Omental fat pad (tissue), 4 donors: ENCODE data around the gene FBXL13. TPM values are rescaled to one million over a fixed set of nuclear protein-coding genes. Genes with fewer than 3 reads are reported as not detected.
A peak's percentile ranks its signal among the peaks of the same experiment; 100 is the strongest.
"Not testable (repeated sequence)": the region's sequence is repeated elsewhere in the genome, so short reads cannot be mapped to it uniquely, and the experiment has no call there.

Experiments used
- ATAC-seq: fragments of 150-250 bp; one replicate; pipeline ENCODE4 v1.9.1; 2016; ENCODE audit warnings: mild to moderate bottlenecking, moderate library complexity; ENCODE audit not compliant: low FRiP score
- DNase-seq: peaks from one replicate; pipeline ENCODE4 v3.0.0-alpha.2; 2019; ENCODE audit warnings: low spot score
- total RNA-seq, 4 donors: library from RNA; depleted of rRNA; stranded (reverse); fragments of >200 nt; gene quantifications; one replicate each; pipeline ENCODE4 v1.1.0, GENCODE V29; 2016
- TF ChIP-seq, protein P1 (sequence below), 3 donors: fragments of 450-650 bp; IDR thresholded peaks; one replicate each; pipeline ENCODE4 v1.5.1; 2016 to 2017; ENCODE audit warnings: antibody characterized with exemption in 3 of 3, mild to moderate bottlenecking in 3 of 3, moderate library complexity in 2 of 3

Gene FBXL13
- total RNA-seq, 4 donors from 2014 or later: 2.1 to 4.9 (median 3.4) TPM

DNA sequence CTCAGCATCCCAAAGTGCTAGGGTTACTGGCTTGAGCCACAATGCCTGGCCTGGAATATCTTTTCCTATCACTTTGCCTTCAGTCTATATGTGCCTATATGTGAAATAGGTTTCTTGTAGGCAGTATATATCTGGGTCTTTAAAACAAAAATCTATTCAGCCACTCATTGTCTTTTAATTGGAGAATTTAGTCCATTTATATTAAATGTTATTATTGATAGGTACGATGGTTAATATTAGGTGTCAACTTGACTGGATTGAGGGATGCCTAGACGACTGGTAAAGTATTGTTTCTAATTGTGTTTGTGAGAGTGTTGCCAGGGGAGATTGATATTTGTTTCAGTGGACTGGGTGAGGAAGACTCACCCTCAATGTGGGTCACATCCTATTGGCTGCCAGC, 73.4 kb downstream of the FBXL13 start:
- no peak for ATAC-seq
- TF ChIP-seq, protein P1, sequence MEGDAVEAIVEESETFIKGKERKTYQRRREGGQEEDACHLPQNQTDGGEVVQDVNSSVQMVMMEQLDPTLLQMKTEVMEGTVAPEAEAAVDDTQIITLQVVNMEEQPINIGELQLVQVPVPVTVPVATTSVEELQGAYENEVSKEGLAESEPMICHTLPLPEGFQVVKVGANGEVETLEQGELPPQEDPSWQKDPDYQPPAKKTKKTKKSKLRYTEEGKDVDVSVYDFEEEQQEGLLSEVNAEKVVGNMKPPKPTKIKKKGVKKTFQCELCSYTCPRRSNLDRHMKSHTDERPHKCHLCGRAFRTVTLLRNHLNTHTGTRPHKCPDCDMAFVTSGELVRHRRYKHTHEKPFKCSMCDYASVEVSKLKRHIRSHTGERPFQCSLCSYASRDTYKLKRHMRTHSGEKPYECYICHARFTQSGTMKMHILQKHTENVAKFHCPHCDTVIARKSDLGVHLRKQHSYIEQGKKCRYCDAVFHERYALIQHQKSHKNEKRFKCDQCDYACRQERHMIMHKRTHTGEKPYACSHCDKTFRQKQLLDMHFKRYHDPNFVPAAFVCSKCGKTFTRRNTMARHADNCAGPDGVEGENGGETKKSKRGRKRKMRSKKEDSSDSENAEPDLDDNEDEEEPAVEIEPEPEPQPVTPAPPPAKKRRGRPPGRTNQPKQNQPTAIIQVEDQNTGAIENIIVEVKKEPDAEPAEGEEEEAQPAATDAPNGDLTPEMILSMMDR (IDR thresholded peaks at IDR 0.05): no peak
- DNase-seq: no peak

- TF ChIP-seq, protein P1 (IDR thresholded peaks at IDR 0.05): no peak
- ATAC-seq (no peak), DNase-seq (no peak)
These were observed 77.6 kb downstream of the FBXL13 start for GRCh38 chr7:102996957-102997356.

DNA sequence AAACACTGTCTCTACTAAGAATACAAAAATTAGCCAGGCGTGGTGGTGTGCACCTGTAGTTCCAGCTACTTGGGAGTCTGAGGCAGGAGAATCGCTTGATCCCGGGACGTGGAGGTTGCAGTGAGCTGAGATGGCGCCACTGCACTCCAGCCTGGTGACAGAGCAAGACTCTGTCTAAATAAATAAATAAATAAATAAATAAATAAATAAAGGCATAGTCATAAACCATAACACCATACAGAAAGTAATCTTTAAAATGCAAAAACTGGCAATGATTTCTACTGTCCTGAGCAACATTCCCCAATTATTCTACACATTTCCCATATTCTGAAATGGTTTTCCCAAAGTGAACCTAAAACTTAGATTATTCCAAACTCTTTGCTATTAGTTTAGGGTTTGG, 79.0 kb downstream of the FBXL13 start:
- DNase-seq, ATAC-seq: not testable (repeated sequence)

DNA sequence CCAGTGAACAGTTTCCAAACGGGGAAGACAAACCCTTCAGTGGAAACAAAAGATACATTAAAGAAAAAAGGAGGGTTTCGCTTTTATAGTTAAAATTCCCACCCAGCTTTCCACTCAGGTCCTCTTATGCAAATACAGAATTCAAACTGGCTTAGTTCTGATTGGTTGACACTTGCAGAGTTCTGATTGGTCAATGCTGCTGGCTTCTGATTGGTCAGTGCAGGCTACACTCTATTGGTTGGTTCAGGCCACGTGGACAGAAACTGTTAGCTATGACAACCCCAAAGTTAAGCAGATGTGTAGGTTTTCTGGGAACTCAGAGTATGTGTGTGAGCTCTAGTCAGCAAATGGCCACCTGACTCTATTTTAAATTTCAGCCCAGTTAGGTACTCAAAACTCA, 80.0 kb downstream of the FBXL13 start:
- TF ChIP-seq, protein P1 (IDR thresholded peaks at IDR 0.05): no peak
- ATAC-seq: no peak
- no peak for DNase-seq

- no peak for DNase-seq
- ATAC-seq: no peak
- TF ChIP-seq, protein P1 (IDR thresholded peaks at IDR 0.05): no peak
These were observed 80.9 kb downstream of the FBXL13 start for GRCh38 chr7:102993718-102994029.

DNA sequence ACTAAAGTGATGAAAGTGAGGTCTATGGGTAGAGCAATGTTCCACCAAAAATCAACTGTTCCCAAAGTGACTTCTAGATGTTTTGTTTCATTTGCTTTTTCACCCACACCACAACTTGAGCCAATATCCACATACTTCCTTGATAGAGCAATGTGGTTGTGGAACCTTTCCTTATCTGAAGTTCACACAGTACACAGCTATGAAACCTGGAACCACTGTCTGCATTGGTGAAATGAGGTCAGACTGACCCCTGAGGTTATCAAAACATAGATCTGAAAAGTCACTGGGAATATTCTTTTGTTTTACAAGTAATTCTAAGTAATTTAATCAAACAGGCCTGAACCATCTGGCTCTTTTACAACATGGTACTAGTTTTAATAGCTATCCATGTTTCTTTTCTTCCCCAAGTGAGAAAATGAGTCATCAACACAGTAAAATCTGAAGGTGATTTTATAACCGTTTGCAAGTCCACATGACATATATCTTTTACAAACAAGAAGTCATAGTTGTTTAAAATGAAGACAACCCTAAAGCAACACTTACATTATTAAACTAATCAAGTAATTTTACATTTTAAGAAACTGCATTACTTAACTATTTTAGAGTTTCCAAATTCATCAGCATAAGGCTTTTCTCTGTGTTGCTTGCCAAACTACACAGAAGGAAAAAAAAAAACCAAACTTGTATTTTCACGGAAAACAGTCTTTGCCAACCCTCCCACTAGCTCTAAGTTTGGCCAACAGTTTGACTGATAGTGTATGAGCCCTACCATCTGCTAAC, 81.5 kb downstream of the FBXL13 start:
- TF ChIP-seq, protein P1 (IDR thresholded peaks at IDR 0.05): no peak
- no peak for DNase-seq
- ATAC-seq: peak; percentile 81

DNA sequence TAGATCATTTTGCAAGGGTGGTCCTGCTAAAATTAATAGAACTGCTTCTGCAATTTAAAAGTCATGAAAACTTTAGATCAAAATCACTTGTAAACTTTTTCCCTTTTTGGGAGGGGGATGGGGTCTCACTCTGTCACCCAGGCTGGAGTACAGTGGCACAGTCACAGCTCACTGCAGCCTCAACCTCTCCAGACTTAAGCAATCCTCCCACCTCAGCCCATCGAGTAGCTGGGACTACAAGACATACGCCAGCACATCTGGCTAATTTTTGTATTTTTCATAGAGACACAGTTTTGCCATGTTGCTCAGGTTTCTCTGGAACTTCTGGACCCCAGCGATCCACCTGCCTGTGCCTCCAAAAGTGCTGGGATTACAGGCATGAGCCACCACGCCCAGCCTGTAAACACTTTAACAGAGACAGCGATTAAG, 82.1 kb downstream of the FBXL13 start:
- no peak for DNase-seq
- TF ChIP-seq, protein P1 (IDR thresholded peaks at IDR 0.05): no peak
- no peak for ATAC-seq
